Lower lobe of right lung (tissue), 2 donors: ENCODE results near the gene B3GAT3. TPM values are rescaled to one million over a fixed set of nuclear protein-coding genes. Genes with fewer than 3 reads are reported as not detected.

Source experiments
- ATAC-seq, 2 donors: fragments of 200-7000 bp; cut with Tn5 transposase; one replicate each; pipeline ENCODE4 v1.9.1; 2020 to 2022; ENCODE audit warnings: mild to moderate bottlenecking in 2 of 2, moderate library complexity in 2 of 2
- DNase-seq: peaks from one replicate; pipeline ENCODE4 v3.0.0-alpha.2; 2020
- H3K27ac ChIP-seq: fragments of 200-600 bp; one replicate; pipeline ENCODE4 v1.8.0; 2022
- H3K27me3 ChIP-seq: fragments of 200-600 bp; one replicate; pipeline ENCODE4 v1.8.0; 2022; ENCODE audit warnings: low read depth
- H3K36me3 ChIP-seq: fragments of 200-600 bp; one replicate; pipeline ENCODE4 v1.8.0; 2022; ENCODE audit warnings: mild to moderate bottlenecking
- H3K4me1 ChIP-seq: fragments of 200-600 bp; one replicate; pipeline ENCODE4 v1.8.0; 2022
- H3K4me3 ChIP-seq: fragments of 200-600 bp; one replicate; pipeline ENCODE4 v1.8.0; 2022; ENCODE audit warnings: mild to moderate bottlenecking
- H3K9me3 ChIP-seq: fragments of 200-600 bp; one replicate; pipeline ENCODE4 v1.8.0; 2022
- intact Hi-C: fragments of 100-400 bp; cut with DNase I; formaldehyde crosslinking; loops from one replicate; pipeline ENCODE4 v1.11.0; 2022
- total RNA-seq: library from RNA; stranded (reverse); fragmentation: NEBNext Ultra II Directional; extraction: Animal tissue kit (Norgen Biotek cat#: 25700); gene quantifications from one replicate; pipeline ENCODE4 v1.2.1, GENCODE V29; 2021
- TF ChIP-seq, protein P1 (sequence below): fragments of 200-600 bp; IDR thresholded peaks from one replicate; pipeline ENCODE4 v1.8.0; 2022; ENCODE audit warnings: antibody characterized with exemption, mild to moderate bottlenecking
- donor health status: DM: no; HTN: yes; CAD: no; lungs with severe emphysema.

Gene B3GAT3
- total RNA-seq, 1 donor from 2014 or later, result 32.6 TPM

DNA sequence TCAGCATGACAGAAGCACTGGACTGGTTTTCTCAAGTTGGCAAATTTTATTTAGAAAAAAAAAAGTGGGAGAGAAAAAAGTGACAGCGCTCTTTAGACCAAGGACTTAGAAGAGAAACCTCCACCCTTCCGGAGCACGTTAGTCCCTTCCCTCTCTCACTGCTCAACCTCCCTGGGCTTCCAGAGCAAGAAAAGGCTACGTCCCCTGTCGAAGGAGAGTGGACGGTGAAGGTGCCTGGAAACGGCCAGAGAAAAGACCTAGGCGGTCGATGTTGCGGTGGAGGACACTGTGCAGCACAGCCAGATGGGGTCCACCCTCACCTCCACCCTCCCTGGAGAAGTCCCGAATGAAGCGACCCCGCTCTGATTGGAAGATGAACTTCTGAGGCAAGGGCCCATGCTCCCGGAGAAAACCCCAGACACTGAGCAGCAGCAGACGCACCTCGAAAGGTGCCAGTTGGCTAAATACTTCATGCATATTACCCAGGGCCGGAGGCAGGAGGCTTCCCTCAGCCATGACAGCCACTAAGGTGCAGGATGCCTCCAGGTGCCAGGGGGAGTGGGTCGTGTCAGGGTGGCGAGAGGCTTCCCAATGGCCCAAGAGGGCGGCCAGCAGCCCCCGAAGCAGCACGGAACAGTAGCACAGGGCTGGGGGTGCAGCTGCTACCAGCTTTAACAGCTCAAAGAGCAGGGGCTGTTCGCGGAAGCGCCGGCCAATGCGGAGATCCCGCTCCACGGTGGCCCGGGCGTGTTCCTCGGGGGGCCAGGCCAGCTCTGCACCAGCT lies 25.2 kb upstream of the B3GAT3 start:
- Histone ChIP-seq H3K4me3 (peak overlapping the region; percentile 90), H3K27ac (no peak overlapping the region)
- peak in 1 of 2 donors; percentile 1 for ATAC-seq

DNA sequence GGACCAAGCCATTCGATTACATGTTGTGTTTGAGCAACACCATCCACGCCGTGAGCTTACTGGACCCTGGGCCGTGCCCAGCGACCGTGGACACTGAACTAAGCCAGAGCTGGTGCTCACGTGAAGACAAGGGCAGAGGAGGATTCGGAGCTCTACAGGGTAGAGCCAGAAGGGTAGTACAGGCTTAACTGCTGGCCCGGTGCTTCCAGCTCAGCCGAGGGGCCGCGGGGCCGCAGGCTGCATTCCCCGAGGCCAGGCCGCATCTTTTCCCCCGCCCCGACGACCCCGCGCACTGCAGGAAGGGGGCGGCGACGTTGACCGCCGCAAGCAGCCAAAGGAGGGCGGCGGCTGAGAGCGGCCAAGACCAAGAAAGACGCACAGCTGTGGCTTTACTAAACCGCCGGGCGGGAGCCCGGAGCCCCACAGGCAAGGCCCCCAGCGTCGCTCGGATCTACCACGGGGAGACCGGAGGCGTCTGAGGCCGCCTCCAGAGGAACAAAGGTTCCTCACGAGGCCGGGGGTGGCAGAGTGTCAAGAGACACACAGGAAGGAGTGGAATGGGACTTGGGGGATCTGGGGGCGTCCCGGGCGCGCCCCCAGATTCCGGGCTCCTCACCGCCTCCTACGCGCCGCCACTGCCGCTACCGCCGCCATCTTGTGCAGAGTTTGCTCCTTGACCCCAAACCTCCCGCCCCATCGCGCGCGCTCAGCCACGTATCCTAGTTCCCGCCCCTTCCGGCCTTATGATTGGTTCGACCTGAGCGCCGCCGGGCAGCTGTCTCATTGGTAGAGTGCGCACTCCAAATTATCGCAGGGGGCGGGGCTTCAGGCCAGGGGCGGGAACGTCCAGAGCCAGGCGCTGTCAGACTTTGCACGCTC lies 24.4 kb upstream of the B3GAT3 start, which contains the start of gene GANAB:
Gene GANAB (minus strand): TSS at position 668 of the 879 bp plus-strand sequence. CDS start 14 bp downstream, at position 654.
- H3K27me3 ChIP-seq, result no peaks in the 10 kb centered on the region
- H3K9me3 ChIP-seq, result no peaks in the 10 kb centered on the region
- TF ChIP-seq, protein P1, sequence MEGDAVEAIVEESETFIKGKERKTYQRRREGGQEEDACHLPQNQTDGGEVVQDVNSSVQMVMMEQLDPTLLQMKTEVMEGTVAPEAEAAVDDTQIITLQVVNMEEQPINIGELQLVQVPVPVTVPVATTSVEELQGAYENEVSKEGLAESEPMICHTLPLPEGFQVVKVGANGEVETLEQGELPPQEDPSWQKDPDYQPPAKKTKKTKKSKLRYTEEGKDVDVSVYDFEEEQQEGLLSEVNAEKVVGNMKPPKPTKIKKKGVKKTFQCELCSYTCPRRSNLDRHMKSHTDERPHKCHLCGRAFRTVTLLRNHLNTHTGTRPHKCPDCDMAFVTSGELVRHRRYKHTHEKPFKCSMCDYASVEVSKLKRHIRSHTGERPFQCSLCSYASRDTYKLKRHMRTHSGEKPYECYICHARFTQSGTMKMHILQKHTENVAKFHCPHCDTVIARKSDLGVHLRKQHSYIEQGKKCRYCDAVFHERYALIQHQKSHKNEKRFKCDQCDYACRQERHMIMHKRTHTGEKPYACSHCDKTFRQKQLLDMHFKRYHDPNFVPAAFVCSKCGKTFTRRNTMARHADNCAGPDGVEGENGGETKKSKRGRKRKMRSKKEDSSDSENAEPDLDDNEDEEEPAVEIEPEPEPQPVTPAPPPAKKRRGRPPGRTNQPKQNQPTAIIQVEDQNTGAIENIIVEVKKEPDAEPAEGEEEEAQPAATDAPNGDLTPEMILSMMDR, result no peak
- peak within 1 kb of the TSS; percentile 93 for H3K27ac ChIP-seq
- peak within 1 kb of the TSS; percentile 90 for H3K4me3 ChIP-seq
- peak; percentile 100 for DNase-seq
- H3K4me1 ChIP-seq, result peaks cover 29% of the 10 kb centered on the region
- peaks cover 49% of the 10 kb centered on the region for H3K36me3 ChIP-seq
- ATAC-seq, result peak; percentile 99
- intact Hi-C loops, result no loop called here

More for the DNA sequence above, 25.2 kb upstream of the B3GAT3 start:
- Histone ChIP-seq H3K9me3 (no peaks in the 10 kb centered on the region), H3K27me3 (no peaks in the 10 kb centered on the region), H3K4me1 (peaks cover 37% of the 10 kb centered on the region), H3K36me3 (peaks cover 49% of the 10 kb centered on the region)
- DNase-seq, result no peak
- intact Hi-C loops, result no loop called here
- TF ChIP-seq, protein P1, result no peak

DNA sequence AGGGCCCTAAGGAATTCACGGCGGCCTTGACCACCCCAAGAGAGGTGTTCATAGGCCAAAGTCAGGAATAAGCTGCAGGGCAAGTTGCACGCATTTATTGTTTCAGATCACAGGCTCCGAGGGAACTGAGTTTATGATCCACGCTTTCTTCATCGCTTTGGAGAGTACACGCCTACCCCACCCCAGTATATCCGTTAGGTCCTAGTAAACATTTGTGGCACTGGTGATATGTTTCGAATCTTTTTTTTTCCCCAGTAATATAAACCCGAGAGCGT lies 23.8 kb upstream of the B3GAT3 start:
- TF ChIP-seq, protein P1, result no peak
- H3K27ac ChIP-seq, result peak overlapping the region; percentile 93
- H3K36me3 ChIP-seq, result peaks cover 49% of the 10 kb centered on the region
- no peak for DNase-seq
- H3K27me3 ChIP-seq, result no peaks in the 10 kb centered on the region
- intact Hi-C loops, result no loop called here
- no peaks in the 10 kb centered on the region for H3K9me3 ChIP-seq
- no peak for ATAC-seq
- H3K4me3 ChIP-seq, result peak overlapping the region; percentile 90
- peaks cover 23% of the 10 kb centered on the region for H3K4me1 ChIP-seq

DNA sequence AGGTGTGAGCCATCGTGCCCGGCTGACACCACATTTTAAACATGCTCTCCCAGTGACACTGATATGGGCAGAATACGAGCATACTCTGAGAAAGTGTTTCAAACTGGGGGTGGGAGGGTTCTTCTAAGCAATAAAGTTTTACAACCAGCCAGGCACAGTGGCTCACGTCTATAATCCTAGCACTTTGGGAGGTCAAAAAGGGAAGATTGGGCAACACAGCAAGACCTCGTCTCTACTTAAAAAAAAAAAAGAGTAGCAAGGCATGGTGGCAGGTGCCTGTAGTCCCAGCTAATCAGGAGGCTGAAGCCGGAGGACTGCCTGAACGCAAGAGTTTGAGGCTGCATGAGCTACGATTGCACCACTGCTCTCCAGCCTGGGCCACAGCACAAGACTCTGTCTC lies 22.4 kb upstream of the B3GAT3 start:
- Histone ChIP-seq H3K9me3 (no peaks in the 10 kb centered on the region), H3K4me1 (peaks cover 23% of the 10 kb centered on the region), H3K27me3 (no peaks in the 10 kb centered on the region), H3K27ac (no peak overlapping the region), H3K36me3 (peaks cover 42% of the 10 kb centered on the region), H3K4me3 (no peak overlapping the region)
- DNase-seq (no peak), ATAC-seq (no peak)
- intact Hi-C loops, result no loop called here
- TF ChIP-seq, protein P1, result no peak

DNA sequence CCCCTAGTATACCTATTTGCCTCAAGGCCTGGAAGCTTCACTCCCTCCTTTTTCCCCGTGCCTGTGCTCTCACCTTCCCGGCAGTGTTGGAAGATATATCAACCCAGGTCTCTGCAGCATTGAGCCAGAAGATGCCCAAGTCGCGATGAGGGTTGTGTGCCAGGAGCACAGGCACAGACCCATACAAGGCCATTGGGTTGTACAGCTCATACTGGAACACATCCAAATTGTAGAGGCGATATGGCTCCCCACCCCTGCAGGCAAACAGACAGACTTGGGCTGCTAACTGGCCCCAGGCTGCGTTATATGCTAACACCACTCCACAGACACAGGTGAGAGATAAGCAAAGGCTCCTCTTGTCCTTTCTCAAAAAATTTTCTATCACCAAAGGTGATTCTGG lies 10.7 kb upstream of the B3GAT3 start:
- no peak overlapping the region for H3K27ac ChIP-seq
- H3K36me3 ChIP-seq, result peaks cover 98% of the 10 kb centered on the region
- H3K9me3 ChIP-seq, result no peaks in the 10 kb centered on the region
- intact Hi-C loops, result no loop called here
- TF ChIP-seq, protein P1, result no peak
- no peak for DNase-seq
- no peaks in the 10 kb centered on the region for H3K4me1 ChIP-seq
- no peaks in the 10 kb centered on the region for H3K27me3 ChIP-seq
- H3K4me3 ChIP-seq, result no peak overlapping the region
- no peak for ATAC-seq
